KOPT-K1 (cell line): ENCODE measurements around the gene SESN1.
A peak's percentile ranks its signal among the peaks of the same experiment; 100 is the strongest.
"Not testable (repeated sequence)": the region's sequence is repeated elsewhere in the genome, so short reads cannot be mapped to it uniquely, and the experiment has no call there.

Experiments
- H3K27ac ChIP-seq: fragments of 200-600 bp; sonication (generic); 2 replicates; pipeline ENCODE4 v1.5.1; 2016; ENCODE audit warnings: antibody characterized with exemption, mild to moderate bottlenecking, low read depth, low read length; ENCODE audit not compliant: poor library complexity, severe bottlenecking
- H3K36me3 ChIP-seq: fragments of 200-600 bp; sonication (generic); 2 replicates; pipeline ENCODE4 v1.5.1; 2017; ENCODE audit warnings: antibody characterized with exemption, mild to moderate bottlenecking, low read length, moderate library complexity; ENCODE audit not compliant: insufficient read depth
- H3K9me3 ChIP-seq: fragments of 200-600 bp; sonication (generic); 2 replicates; pipeline ENCODE4 v1.5.1; 2017; ENCODE audit warnings: antibody characterized with exemption, low read length, mild to moderate bottlenecking; ENCODE audit not compliant: insufficient read depth, poor library complexity, severe bottlenecking

The SESN1 gene

DNA sequence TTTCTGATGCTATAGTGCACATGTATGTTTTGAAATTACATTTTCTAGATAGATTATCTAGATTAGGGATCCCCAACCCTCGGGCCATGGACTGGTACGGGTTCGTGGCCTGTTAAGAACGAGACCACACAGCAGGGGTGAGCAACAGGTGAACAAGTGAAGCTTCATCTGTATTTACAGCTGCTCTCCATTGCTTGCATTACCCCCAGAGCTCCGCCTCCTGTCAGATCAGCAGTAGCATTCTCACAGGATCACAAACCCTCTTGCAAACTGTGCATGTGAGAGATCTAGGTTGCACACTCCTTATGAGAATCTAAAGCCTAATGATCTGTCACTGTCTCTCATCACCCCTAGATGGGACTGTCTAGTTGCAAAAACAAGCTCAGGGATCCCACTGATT is 11.0 kb upstream of the SESN1 start:
- Histone ChIP-seq H3K9me3 (no peaks in the 10 kb centered on the region), H3K36me3 (peaks cover 30% of the 10 kb centered on the region), H3K27ac (no peak overlapping the region)

DNA sequence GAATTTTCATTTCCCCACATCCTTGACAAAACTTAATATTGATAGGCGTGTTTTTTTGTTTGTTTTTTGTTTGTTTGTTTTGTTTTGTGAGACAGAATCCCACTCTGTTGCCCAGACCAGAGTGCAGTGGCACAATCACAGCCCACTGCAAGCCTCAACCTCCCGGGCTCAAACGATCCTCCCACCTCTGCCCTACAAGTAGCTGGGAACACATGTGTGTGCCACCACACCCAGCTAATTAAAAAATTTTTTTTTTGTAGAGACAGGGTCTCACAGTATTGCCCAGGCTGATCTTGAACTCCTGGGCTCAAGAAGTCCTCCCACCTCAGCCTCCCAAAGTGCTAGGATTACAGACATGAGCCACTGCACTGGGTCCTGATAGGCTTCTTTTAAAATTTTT is 9.9 kb upstream of the SESN1 start:
- Histone ChIP-seq H3K9me3 (no peaks in the 10 kb centered on the region), H3K27ac (no peak overlapping the region), H3K36me3 (peaks cover 31% of the 10 kb centered on the region)

DNA sequence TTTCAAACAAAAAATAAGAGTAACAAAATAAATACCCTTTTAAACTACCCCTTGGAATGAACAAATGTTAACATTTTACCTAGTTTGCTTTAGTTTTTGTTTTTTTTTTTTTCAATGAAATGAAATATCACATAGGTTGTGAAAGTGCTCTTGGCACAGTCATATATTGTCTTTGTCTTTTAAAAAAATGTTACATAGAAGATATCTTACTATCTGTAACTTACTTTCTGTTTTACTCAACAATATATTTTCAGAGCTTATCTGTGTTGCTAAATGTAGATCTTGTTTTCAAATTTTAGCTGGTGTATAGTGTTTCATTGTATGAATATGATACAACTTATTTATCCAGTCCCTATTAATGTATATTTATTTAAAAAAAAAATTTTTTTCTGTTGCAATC is 9.3 kb upstream of the SESN1 start:
- Histone ChIP-seq H3K36me3 (peaks cover 31% of the 10 kb centered on the region), H3K27ac (no peak overlapping the region), H3K9me3 (no peaks in the 10 kb centered on the region)

DNA sequence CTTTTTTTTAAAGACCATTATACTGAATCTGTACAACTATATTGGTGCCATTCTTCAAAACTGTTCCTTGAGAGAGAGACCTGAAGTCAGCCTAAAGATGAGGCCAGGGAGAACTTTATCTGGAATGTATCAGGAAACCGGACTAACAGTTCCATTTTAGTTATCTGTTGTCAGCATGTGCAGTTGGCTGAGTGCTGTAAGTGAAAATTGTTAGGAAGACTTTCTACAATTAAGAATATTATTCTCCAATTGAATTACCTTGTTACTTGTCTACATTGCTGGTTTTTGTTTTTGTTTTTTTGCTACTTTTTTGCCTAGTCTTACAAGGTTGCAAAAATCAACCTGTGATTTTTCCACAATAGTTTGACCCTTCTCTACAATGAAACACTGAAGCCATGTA is 8.1 kb upstream of the SESN1 start:
- Histone ChIP-seq H3K27ac (no peak overlapping the region), H3K9me3 (no peaks in the 10 kb centered on the region), H3K36me3 (peaks cover 31% of the 10 kb centered on the region)

DNA sequence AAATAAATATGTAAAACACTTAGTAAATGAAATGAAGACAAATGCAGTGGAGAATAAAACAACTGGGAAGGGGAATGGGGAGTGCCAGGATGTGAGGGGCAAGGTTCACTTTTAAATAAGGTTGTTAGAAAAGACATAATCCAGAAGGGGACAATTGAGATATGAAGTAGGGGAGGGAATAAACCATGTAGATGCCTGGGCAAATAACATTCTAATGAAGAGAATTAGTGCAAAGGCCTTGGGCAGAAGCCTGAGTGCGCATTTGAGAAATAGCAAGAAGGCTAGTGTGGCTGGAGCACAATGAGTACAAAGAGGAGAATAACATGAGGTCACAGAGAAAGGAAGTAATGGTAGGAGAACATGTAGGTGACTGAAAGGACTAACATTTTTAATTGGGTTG is 3.0 kb upstream of the SESN1 start:
- no peaks in the 10 kb centered on the region for H3K9me3 ChIP-seq
- no peak overlapping the region for H3K27ac ChIP-seq
- peaks cover 27% of the 10 kb centered on the region for H3K36me3 ChIP-seq

DNA sequence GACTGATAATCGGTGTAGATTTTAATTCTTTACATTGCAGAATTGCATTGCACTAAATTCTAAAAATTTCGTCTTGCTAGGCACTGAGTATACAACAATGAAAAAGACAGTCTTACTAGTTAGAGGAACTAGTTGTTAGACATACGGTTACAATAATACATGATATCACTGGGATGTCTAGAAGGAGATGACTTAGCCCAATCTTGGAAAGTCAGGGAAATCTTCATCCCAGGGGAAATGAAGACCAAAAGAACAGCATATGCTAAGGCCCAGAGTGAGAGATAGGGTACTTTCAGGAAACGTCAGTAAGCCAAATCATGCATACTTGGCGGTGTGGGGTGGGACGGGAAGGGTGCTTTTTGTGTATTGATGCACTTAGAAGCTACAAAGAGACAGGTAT is 1.6 kb upstream of the SESN1 start:
- peaks cover 14% of the 10 kb centered on the region for H3K36me3 ChIP-seq
- H3K9me3 ChIP-seq = no peaks in the 10 kb centered on the region
- H3K27ac ChIP-seq = peak overlapping the region; percentile 92

DNA sequence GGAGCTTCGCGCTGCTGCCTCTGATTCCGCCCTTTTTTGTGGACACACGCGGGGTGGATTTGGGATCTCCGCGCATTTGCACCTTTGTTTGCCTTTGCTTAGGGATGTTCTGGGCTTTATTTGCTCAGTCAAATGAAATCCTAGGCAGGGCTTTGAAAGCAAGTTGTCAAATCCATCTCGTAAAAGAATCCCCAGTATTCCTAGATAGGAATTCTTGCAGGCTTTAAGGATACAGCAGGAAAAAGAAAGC is 1.1 kb upstream of the SESN1 start:
- Histone ChIP-seq H3K36me3 (peaks cover 9% of the 10 kb centered on the region), H3K27ac (peak overlapping the region; percentile 92), H3K9me3 (no peaks in the 10 kb centered on the region)

DNA sequence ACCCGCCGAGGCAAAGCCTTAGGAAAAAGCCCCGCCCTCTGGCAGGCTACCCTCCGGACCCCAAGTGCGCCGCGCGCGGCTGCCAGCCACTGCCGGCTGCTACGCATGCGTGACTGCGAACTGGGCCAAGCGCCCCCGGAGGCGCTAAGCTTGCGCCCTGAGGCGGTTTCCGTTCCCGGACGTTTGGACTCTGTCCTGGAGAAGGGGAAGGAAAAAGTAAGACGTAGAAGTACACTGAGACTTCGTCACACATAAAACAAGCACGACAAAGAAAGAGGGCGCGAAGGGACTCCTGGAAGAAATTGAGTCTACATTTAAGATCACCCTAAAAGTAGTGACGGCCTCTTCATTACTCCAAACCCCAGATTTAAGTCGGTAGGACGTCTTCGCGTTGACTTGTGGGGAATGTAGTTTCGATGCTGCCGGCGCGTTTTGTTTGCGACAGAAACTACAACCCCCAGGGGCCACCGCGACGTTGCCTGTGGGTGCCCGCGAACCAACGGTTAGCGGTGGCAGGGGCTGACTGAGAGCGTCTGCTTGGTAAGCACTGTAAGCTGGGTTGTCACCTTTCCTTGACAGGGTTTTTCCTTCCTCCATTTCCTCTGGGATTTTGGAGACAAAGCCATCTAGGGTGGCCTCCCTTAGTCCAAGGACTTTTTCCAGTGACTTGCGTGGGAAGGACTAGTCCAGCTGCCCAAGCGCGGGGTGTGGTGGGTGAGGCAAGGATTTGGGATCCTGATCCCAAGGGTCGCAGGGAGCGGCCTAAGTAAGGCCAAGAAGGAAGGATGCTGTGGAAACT is 589 bp upstream of the SESN1 start, which contains the start of gene CEP57L1:
Gene CEP57L1 (plus strand): TSS at position 472 of the 799 bp plus-strand sequence. CDS start 49,715 bp downstream, outside the sequence.
- Histone ChIP-seq H3K9me3 (no peaks in the 10 kb centered on the region), H3K27ac (peak within 1 kb of the TSS; percentile 92), H3K36me3 (peaks cover 6% of the 10 kb centered on the region; the same call in 1 of the 2 replicates)

DNA sequence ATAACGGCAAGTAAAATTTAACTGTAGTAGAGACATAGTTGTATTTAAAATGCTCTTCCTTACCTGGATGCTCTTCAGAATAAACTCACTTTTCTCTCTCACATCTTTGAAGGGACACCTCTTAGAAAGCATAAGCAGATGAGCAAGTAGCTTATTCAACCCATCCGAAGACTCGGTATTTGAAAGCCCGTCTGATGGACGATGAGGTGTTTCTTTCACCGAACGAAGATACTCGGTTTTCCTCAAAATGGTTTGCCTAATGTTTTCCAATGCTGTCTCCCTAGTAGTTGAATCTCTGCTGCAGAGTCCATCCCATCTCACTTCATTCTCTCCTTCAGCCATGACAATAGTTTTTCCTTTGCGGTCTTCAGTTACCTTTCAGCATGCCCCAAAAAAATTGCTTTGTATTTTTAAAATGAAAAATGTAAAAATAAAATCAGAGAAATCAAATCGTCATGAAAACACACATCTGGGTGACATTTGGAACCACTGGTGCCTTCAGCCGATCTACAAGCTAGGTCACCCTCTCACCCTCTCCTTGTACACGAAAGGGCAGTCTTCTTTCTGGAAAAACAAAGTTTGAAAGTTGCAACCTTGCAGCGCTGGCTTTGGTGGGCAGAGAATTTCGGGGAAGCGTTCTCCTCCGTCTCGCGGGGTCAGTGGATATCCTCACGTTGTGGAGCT is 772 bp downstream of the SESN1 start:
- H3K27ac ChIP-seq = peak overlapping the region; percentile 92
- no peaks in the 10 kb centered on the region for H3K9me3 ChIP-seq
- no peaks in the 10 kb centered on the region for H3K36me3 ChIP-seq

DNA sequence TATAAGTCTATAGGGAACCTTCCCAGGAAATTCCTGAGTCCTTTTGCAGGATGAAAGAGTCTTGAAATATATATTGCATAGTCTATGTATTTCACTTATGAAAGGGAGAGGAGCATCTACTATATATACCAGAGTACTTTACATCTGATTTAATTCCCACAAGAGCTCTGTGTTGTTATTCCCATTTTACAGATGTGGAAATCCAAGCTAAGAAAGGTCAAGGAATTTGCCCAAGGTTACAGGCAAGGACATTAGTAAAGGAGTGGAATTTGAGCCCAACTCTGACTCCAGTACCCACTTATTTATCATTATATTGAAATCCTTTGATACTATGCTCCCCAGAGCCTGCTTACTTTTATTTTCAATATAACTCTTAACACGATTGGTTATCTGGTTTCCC is 2.6 kb downstream of the SESN1 start:
- Histone ChIP-seq H3K36me3 (no peaks in the 10 kb centered on the region), H3K27ac (no peak overlapping the region), H3K9me3 (no peaks in the 10 kb centered on the region)

DNA sequence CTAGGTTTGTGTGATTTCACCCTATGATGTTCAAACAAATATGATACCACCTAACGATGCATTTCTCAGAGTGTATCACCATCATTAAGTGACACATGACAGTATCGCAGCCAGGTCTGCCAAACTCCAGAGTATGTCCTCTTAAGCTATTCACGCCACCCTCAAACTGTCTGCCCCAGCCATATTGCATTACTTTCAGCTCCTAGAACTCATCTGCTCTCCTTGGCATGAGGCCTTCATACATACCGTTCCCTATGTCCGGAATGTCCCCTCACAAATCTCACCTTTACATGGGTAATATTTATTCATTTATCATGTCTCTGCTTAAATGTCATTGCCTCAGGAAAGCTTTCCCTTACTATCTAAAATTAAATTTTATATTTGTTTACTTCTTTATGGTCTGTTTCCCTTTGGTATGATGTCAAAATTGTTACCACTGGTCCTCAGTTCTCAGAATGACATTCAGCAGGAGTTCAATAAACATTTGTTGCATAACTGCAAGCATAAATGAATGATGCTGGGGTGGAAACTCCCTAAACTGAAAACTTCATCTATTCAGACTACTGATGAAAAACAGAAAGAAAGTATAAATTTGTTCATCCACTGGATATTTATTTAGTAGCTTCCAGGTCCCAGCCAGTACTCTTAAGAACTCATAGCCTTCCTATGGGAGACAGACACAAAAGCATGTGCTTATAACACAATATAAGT is 3.2 kb downstream of the SESN1 start:
- Histone ChIP-seq H3K27ac (no peak overlapping the region), H3K9me3 (no peaks in the 10 kb centered on the region), H3K36me3 (no peaks in the 10 kb centered on the region)

DNA sequence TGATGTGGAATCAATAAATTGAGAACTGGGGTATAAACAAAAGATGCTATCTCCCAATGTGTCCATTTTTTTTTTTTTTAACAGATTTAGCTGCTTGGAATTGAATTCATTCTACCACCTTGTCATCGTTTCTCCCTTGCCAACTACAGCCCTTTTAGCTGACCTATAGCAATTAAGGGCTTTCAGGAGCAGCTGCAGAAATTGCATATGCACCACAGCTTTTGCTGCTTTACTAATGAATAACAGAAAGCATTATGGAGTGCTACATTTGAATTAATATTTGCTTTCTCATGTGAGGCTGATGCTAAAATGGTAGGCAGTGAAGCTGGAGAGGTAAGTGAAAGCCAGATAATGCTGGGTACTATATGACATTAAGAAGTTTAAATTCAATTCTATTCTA is 5.7 kb downstream of the SESN1 start:
- H3K9me3 ChIP-seq = no peaks in the 10 kb centered on the region
- no peaks in the 10 kb centered on the region for H3K36me3 ChIP-seq
- no peak overlapping the region for H3K27ac ChIP-seq

DNA sequence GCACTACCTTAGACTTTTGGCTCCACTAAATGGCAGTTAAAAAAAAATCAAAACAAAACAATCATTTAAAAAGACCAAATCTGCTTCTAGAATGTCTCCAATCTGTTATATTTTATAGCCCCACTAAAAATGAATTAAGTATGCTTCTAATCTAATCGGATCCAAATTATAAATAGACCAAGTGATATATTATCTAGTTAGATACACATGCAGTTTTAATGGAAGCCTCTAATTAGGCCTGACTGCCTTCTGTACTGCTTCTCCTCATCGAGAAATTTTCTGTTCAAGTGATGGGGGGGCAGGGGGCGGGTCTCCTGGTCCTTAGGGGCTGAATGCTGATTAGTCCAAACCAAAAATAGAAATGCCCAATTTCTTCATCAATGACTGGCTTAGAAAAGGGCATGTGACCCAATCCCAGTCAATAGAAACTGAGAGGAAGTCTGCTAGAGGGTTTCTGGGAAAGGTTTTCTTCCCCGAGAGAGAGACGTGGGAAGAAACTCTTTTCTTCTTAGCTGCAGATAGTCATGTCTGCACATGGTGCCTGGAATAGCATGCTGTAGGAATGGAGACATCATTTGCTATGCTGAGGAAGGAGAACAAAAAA is 6.9 kb downstream of the SESN1 start:
- H3K9me3 ChIP-seq = no peaks in the 10 kb centered on the region
- H3K27ac ChIP-seq = no peak overlapping the region
- no peaks in the 10 kb centered on the region for H3K36me3 ChIP-seq

DNA sequence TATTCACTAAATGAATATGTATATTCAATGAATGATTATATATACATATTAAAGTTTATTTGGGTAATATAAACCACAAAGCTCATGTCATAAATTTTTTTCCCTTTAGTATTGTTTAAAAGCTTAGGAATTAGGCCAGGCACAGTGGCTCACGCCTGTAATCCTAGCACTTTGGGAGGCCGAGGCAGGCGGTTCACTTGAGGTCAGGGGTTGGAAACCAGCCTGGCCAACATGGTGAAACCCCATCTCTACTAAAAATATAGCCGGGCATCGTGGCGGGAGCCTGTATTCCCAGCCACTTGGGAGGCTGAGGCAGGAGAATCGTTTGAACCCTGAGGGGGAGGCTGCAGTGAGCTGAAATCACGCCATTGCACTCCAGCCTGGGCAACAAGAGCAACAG is 10.5 kb downstream of the SESN1 start:
- H3K27ac ChIP-seq, H3K36me3 ChIP-seq, H3K9me3 ChIP-seq: not testable (repeated sequence)

DNA sequence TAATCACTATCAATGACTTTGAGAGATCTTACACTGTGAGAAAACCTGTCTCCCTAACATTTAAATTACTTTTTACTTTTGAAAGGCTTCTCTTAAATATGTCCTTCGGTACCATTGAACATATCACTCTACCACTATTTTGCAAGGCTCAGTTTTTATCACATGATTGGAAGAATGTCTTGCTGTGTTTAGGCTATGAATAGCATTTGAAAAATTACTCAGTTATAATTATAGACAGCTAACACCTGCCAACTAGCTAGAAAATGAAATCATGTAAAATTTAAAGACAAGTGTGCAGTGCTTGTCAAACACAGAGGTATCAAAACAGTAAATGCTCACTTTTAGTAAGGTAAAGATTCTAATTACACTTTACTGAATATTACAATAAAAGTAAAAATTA is 11.0 kb downstream of the SESN1 start:
- H3K9me3 ChIP-seq = no peaks in the 10 kb centered on the region
- H3K36me3 ChIP-seq = no peaks in the 10 kb centered on the region
- H3K27ac ChIP-seq = no peak overlapping the region
